GM12878 (cell line): ENCODE data around the gene TIPRL. TPM values are rescaled to one million over a fixed set of nuclear protein-coding genes. Genes with fewer than 3 reads are reported as not detected.

Source experiments
- ATAC-seq: fragments of 200-7000 bp; cut with Tn5 transposase; 3 replicates; pipeline ENCODE4 v1.9.1; 2020; ENCODE audit warnings: mild to moderate bottlenecking, moderate library complexity
- BruUV-seq: library from RNA; stranded (reverse); fragments of 400-500 nt; replicated peaks from 2 replicates; lab custom pipeline; 2021; lab: Mats Ljungman, UMichigan
- CTCF ChIA-PET: fragments of 300-600 bp; sonication (Branson Sonifier 250); formaldehyde crosslinking; extraction: SDS; loops from one replicate; lab custom pipeline; 2021; ENCODE audit warnings: inconsistent platforms; lab: Yijun Ruan, JAX
- POLR2A ChIA-PET: fragments of 350-600 bp; formaldehyde crosslinking; extraction: SDS; loops from one replicate; lab custom pipeline; 2021; ENCODE audit warnings: inconsistent platforms; lab: Charles Lee
- RAD21 ChIA-PET: fragments of 300-600 bp; sonication (Branson Sonifier 250); formaldehyde crosslinking; loops from one replicate; lab custom pipeline; 2023; ENCODE audit warnings: antibody characterized with exemption; ENCODE audit not compliant: unreplicated experiment; lab: Charles Lee
- SMC1A ChIA-PET: fragments of 300-600 bp; sonication (Branson Sonifier 250); formaldehyde crosslinking; loops from one replicate; lab custom pipeline; 2023; ENCODE audit not compliant: unreplicated experiment, uncharacterized antibody; lab: Charles Lee
- DNase-seq: peaks from one replicate; pipeline ENCODE4 v3.0.0-alpha.2; 2011; ENCODE audit warnings: low read depth, low spot score
- FAIRE-seq: peaks from 3 replicates; lab custom pipeline; 2011; peaks lifted over from hg19 to GRCh38; lab: Jason Lieb, UNC
- H2AFZ ChIP-seq: 2 replicates; pipeline ENCODE4 v1.6.0; 2011; ENCODE audit warnings: low read depth, low read length, control low read depth; ENCODE audit not compliant: control insufficient read depth
- H3K27ac ChIP-seq: 2 replicates; pipeline ENCODE4 v1.5.1; 2011; ENCODE audit warnings: control low read depth; ENCODE audit not compliant: control insufficient read depth, insufficient read depth
- H3K27me3 ChIP-seq, 2 experiments: replicated peaks in 1 of 2; 2 replicates each; pipeline versions ENCODE4 v1.6.0 to v1.6.1; 2011; ENCODE audit warnings: low read length in 1 of 2; ENCODE audit not compliant: control insufficient read depth in 2 of 2, insufficient read depth in 2 of 2
- H3K36me3 ChIP-seq, 2 experiments: 2 replicates each; pipeline ENCODE4 v1.5.1; 2011; ENCODE audit warnings: low read length in 1 of 2; ENCODE audit not compliant: control insufficient read depth in 2 of 2, insufficient read depth in 2 of 2
- H3K4me1 ChIP-seq: 2 replicates; pipeline ENCODE4 v1.6.1; 2011; ENCODE audit warnings: mild to moderate bottlenecking, low read length, moderate library complexity, mixed read lengths; ENCODE audit not compliant: control insufficient read depth, insufficient read depth
- H3K4me2 ChIP-seq: 2 replicates; pipeline ENCODE4 v1.6.0; 2011; ENCODE audit warnings: control low read depth; ENCODE audit not compliant: control insufficient read depth, insufficient read depth
- H3K4me3 ChIP-seq: fragments of 200-600 bp; sonication (generic); 2 replicates; pipeline ENCODE4 v1.5.1; 2016
- H3K79me2 ChIP-seq: 2 replicates; pipeline ENCODE4 v1.6.0; 2011; ENCODE audit warnings: low read length; ENCODE audit not compliant: control insufficient read depth, insufficient read depth
- H3K9ac ChIP-seq: 2 replicates; pipeline ENCODE4 v1.8.0; 2011; ENCODE audit warnings: low read length, control low read depth, mixed read lengths; ENCODE audit not compliant: control insufficient read depth, insufficient read depth
- H3K9me3 ChIP-seq: replicated peaks from 3 replicates; pipeline ENCODE4 v1.5.1; 2011; ENCODE audit warnings: mild to moderate bottlenecking, low read length; ENCODE audit not compliant: control insufficient read depth, insufficient read depth
- H4K20me1 ChIP-seq: 2 replicates; pipeline ENCODE4 v1.6.0; 2011; ENCODE audit not compliant: control insufficient read depth, insufficient read depth
- ATF7 ChIP-seq: fragments of 450-650 bp; IDR thresholded peaks from 2 replicates; pipeline ENCODE4 v1.6.1; 2016; ENCODE audit warnings: low read depth, mild to moderate bottlenecking
- BCL11A ChIP-seq: IDR thresholded peaks from 2 replicates; pipeline ENCODE4 v1.6.1; 2011; ENCODE audit warnings: low read depth, low read length
- BHLHE40 ChIP-seq, 2 experiments: fragments of 450-650 bp in 1 of 2; IDR thresholded peaks; 2 replicates each; pipeline ENCODE4 v1.6.1; 2011 to 2017; ENCODE audit warnings: low read depth in 2 of 2, borderline replicate concordance in 1 of 2, improper control_type of control experiment in 1 of 2, low read length in 1 of 2, mild to moderate bottlenecking in 1 of 2
- CBFB ChIP-seq: IDR thresholded peaks from 2 replicates; pipeline ENCODE4 v1.6.1; 2016; ENCODE audit warnings: antibody characterized with exemption, low read depth
- EGR1 ChIP-seq, 2 experiments: IDR thresholded peaks; 1 replicate in 1 of 2; 2 replicates in 1 of 2; pipeline ENCODE4 v1.6.1; 2011 to 2012; ENCODE audit warnings: low read depth in 2 of 2, low read length in 2 of 2, borderline replicate concordance in 1 of 2, mild to moderate bottlenecking in 1 of 2, moderate library complexity in 1 of 2
- FOXK2 ChIP-seq: fragments of 450-650 bp; IDR thresholded peaks from 2 replicates; pipeline ENCODE4 v1.6.1; 2017; ENCODE audit warnings: mild to moderate bottlenecking, moderate library complexity
- MYB ChIP-seq: fragments of 150-350 bp; IDR thresholded peaks from 2 replicates; pipeline ENCODE4 v1.6.1; 2014; ENCODE audit warnings: mild to moderate bottlenecking, low read depth, low read length, borderline replicate concordance
- REST ChIP-seq: IDR thresholded peaks from 2 replicates; pipeline ENCODE4 v1.6.1; 2012; ENCODE audit warnings: mild to moderate bottlenecking, low read depth, low read length
- SIN3A ChIP-seq: IDR thresholded peaks from 2 replicates; pipeline ENCODE4 v1.6.1; 2012; ENCODE audit warnings: low read depth, low read length, improper control_type of control experiment
- SMAD5 ChIP-seq: IDR thresholded peaks from 2 replicates; pipeline ENCODE4 v1.6.1; 2016; ENCODE audit warnings: antibody characterized with exemption, low read depth
- STAT3 ChIP-seq: IDR thresholded peaks from 2 replicates; pipeline ENCODE4 v1.6.1; 2011; ENCODE audit warnings: low read depth, low read length, improper control_type of control experiment
- SUZ12 ChIP-seq: fragments of 200-600 bp; sonication (generic); IDR thresholded peaks from one replicate; pipeline ENCODE4 v1.6.1; 2018; ENCODE audit warnings: antibody characterized with exemption, mild to moderate bottlenecking; ENCODE audit not compliant: unreplicated experiment
- WGBS: methylation state at CpG from one replicate; pipeline ENCODE4 v1.1.6; 2016; ENCODE audit warnings: low lambda C conversion rate; ENCODE audit not compliant: insufficient replicate concordance, insufficient coverage; ENCODE audit errors: missing lambda C conversion rate; 5-methylcytosine and 5-hydroxymethylcytosine counted together
- in situ Hi-C: fragments of 300-500 bp; cut with MboI; formaldehyde crosslinking; loops from 9 replicates; pipeline ENCODE4 v1.14.3; 2018; ENCODE audit warnings: mixed read lengths
- intact Hi-C: fragments of 100-400 bp; cut with micrococcal nuclease; formaldehyde crosslinking; loops from one replicate; pipeline ENCODE4 v1.14.2; 2022; ENCODE audit not compliant: unreplicated experiment
- polyA plus RNA-seq, 11 experiments: library from polyadenylated mRNA; depleted of rRNA in 4 of 11; unstranded in 6 of 11; stranded (reverse) in 5 of 11; fragments of >200 nt; fragmentation: Nextera tagmentation in 4 of 11; fragmentation: Illumina TruSeq in 1 of 11; extraction: Ambion mirVana in 4 of 11; extraction: Trizol in 1 of 11; gene quantifications; 1 replicate in 1 of 11; 2 replicates in 10 of 11; pipeline versions ENCODE4 v1.2.1 to v1.2.3, GENCODE V29; 2011 to 2016; ENCODE audit warnings: inconsistent platforms in 2 of 11, missing spikeins in 2 of 11, low read depth in 1 of 11
- total RNA-seq, 4 experiments: library from RNA; depleted of rRNA in 3 of 4; stranded (reverse); fragments of >200 nt in 3 of 4; fragmentation: Illumina TruSeq in 1 of 4; extraction: Trizol in 1 of 4; gene quantifications; 2 replicates each; pipeline versions ENCODE4 v1.2.1 to v1.2.3, GENCODE V29; 2013 to 2021
- TF ChIP-seq, protein P1 (sequence below): fragments of 150-350 bp; IDR thresholded peaks from 2 replicates; pipeline ENCODE4 v1.6.1; 2016; ENCODE audit warnings: low read depth, low read length

The TIPRL gene
- total and polyA plus RNA-seq, 10 of the 15 experiments (the other 5 are each of a cell fraction or from before 2014, with no cell fraction given), result 36.4 to 72.1 (median 49.9) TPM

DNA sequence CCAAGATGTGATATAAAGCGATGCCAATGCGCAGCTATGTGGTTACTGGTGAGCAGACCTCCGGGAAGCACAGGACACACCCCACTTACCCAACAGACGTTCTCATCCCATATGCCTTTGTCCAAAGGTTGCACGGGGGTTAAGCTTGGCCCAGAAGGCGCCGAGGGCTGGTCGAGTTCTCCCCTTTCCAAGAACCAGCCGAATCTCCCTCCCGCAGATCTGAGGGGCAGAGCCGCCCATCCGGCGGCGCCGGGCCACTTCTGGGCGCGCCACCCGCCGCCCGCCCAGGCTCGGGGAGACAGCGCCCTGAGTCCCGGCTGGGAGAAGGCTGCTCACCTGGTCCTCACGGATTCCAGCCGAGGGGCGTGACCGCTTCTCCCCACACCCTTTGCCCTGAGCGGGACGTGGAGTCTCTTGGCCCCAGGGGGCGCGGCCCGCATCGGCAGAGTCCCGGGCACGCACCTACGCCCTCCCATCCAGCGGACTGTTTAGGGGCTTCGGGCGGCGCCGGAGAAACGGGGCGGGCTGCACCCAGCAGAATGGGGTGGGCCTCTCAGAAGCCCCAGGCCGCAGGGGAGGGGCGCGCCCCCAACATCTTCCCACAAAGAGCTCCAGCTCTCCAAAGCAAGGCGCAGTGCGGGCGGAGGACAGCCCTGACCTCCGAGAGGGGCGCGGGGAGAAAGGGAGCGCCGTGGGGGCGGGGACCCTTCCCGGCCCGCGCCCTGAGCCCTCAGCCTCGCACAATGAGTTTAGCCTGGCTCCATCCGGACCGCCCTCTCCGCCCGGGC lies 42.6 kb upstream of the TIPRL start:
- Histone ChIP-seq H3K4me1 (peaks cover 8% of the 10 kb centered on the region), H3K4me3 (peak overlapping the region; percentile 63), H3K9ac (no peak overlapping the region), H3K79me2 (no peaks in the 10 kb centered on the region), H3K9me3 (no peaks in the 10 kb centered on the region), H4K20me1 (no peaks in the 10 kb centered on the region), H2AFZ (peak overlapping the region; percentile 64), H3K27me3 (peaks cover 11 to 20% of the 10 kb centered on the region in 2 experiments; a peak in 3 of 4 replicates), H3K27ac (no peak overlapping the region), H3K36me3 (no peaks in the 10 kb centered on the region), H3K4me2 (peak overlapping the region; percentile 97)
- BruUV-seq, result no TSS peak
- DNase-seq (no peak), ATAC-seq (peak; percentile 46), FAIRE-seq (no peak)
- 4% methylated on average over 54 of the region's 63 CpGs for WGBS
- ChIA-PET RAD21 (no interaction called here), CTCF (interaction anchor here (0.7 to 1.5 kb wide), 3 partner anchors 9 to 52 kb away, joined by 3 to 5 read pairs (median 5); no protein-coding TSS in a partner anchor), POLR2A (interaction anchor here (0.7 kb wide), 1 partner anchor 65 kb away, joined by 3 read pairs; no protein-coding TSS in a partner anchor), SMC1A (interaction anchor here (0.7 kb wide), 1 partner anchor 9 kb away, joined by 3 read pairs; no protein-coding TSS in a partner anchor)
- in situ Hi-C loops (no loop called here), intact Hi-C loops (no loop called here)
- TF ChIP-seq ATF7 (no peak), FOXK2 (no peak), REST (no peak), BCL11A (no peak), EGR1 (IDR thresholded peaks at IDR 0.05; ENCODE audit: borderline replicate concordance in 1 of 2, low read depth in 2 of 2, low read length in 2 of 2) (no peak), SMAD5 (no peak), BHLHE40 (IDR thresholded peaks at IDR 0.05; ENCODE audit: borderline replicate concordance in 1 of 2, low read depth in 2 of 2, low read length in 1 of 2) (no peak), STAT3 (no peak), MYB (no peak), CBFB (no peak), SUZ12 (peak; percentile 92), SIN3A (no peak)
- TF ChIP-seq, protein P1, sequence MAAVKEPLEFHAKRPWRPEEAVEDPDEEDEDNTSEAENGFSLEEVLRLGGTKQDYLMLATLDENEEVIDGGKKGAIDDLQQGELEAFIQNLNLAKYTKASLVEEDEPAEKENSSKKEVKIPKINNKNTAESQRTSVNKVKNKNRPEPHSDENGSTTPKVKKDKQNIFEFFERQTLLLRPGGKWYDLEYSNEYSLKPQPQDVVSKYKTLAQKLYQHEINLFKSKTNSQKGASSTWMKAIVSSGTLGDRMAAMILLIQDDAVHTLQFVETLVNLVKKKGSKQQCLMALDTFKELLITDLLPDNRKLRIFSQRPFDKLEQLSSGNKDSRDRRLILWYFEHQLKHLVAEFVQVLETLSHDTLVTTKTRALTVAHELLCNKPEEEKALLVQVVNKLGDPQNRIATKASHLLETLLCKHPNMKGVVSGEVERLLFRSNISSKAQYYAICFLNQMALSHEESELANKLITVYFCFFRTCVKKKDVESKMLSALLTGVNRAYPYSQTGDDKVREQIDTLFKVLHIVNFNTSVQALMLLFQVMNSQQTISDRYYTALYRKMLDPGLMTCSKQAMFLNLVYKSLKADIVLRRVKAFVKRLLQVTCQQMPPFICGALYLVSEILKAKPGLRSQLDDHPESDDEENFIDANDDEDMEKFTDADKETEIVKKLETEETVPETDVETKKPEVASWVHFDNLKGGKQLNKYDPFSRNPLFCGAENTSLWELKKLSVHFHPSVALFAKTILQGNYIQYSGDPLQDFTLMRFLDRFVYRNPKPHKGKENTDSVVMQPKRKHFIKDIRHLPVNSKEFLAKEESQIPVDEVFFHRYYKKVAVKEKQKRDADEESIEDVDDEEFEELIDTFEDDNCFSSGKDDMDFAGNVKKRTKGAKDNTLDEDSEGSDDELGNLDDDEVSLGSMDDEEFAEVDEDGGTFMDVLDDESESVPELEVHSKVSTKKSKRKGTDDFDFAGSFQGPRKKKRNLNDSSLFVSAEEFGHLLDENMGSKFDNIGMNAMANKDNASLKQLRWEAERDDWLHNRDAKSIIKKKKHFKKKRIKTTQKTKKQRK, result no peak
